Endothelial cell of umbilical vein (primary cell): Measurements from ENCODE around the gene KBTBD13. TPM values are rescaled to one million over a fixed set of nuclear protein-coding genes. Genes with fewer than 3 reads are reported as not detected.

Experiments
- BruUV-seq: library from RNA; stranded (reverse); fragments of 400-500 nt; replicated peaks from 2 replicates; lab custom pipeline; 2021; lab: Mats Ljungman, UMichigan
- CTCF ChIA-PET: fragments of 300-600, 350-600 bp; sonication (Branson Sonifier 250); formaldehyde crosslinking; loops from one replicate; lab custom pipeline; 2021; ENCODE audit warnings: antibody characterized with exemption, inconsistent platforms; lab: Charles Lee
- POLR2A ChIA-PET: fragments of 300-600, 350-600 bp; sonication (Branson Sonifier 250); formaldehyde crosslinking; loops from one replicate; lab custom pipeline; 2021; ENCODE audit warnings: antibody characterized with exemption, inconsistent platforms; lab: Charles Lee
- DNase-seq: peaks from one replicate; pipeline ENCODE4 v3.0.0-alpha.2; 2011; ENCODE audit warnings: low read depth, low spot score
- FAIRE-seq: peaks from 2 replicates; lab custom pipeline; 2011; peaks lifted over from hg19 to GRCh38; lab: Jason Lieb, UNC
- H2AFZ ChIP-seq: 2 replicates; pipeline ENCODE4 v1.6.0; 2012; ENCODE audit warnings: low read depth, low read length, control low read depth, inconsistent platforms
- H3K27ac ChIP-seq: 2 replicates; pipeline ENCODE4 v1.5.1; 2011; ENCODE audit warnings: low read depth, mild to moderate bottlenecking, control low read depth, low read length, moderate library complexity; ENCODE audit not compliant: insufficient read depth
- H3K27me3 ChIP-seq, 2 experiments: 2 replicates each; pipeline versions ENCODE4 v1.6.0 to v1.6.1; 2011; ENCODE audit warnings: low read length in 2 of 2, mixed read lengths in 1 of 2; ENCODE audit not compliant: control insufficient read depth in 2 of 2, insufficient read depth in 2 of 2
- H3K36me3 ChIP-seq, 2 experiments: 2 replicates in 1 of 2; 3 replicates in 1 of 2; pipeline ENCODE4 v1.5.1; 2011; ENCODE audit warnings: low read length in 2 of 2, mild to moderate bottlenecking in 1 of 2, moderate library complexity in 1 of 2; ENCODE audit not compliant: control insufficient read depth in 2 of 2, insufficient read depth in 2 of 2; ENCODE audit errors: extremely low read depth in 1 of 2
- H3K4me1 ChIP-seq: 3 replicates; pipeline ENCODE4 v1.5.1; 2011; ENCODE audit warnings: mild to moderate bottlenecking, low read length; ENCODE audit not compliant: control insufficient read depth, insufficient read depth; ENCODE audit errors: extremely low read depth
- H3K4me2 ChIP-seq: 2 replicates; pipeline ENCODE4 v1.6.1; 2011; ENCODE audit warnings: low read length, control low read depth, mixed read lengths; ENCODE audit not compliant: insufficient read depth
- H3K4me3 ChIP-seq, 3 experiments: fragments of 200-600 bp in 1 of 3; sonication (generic), shearing (Covaris generic) in 1 of 3; replicated peaks in 1 of 3; 2 replicates each; pipeline ENCODE4 v1.5.1; 2011 to 2016; ENCODE audit warnings: control low read depth in 3 of 3, low read length in 3 of 3, mild to moderate bottlenecking in 2 of 3, inconsistent platforms in 1 of 3, low read depth in 1 of 3, moderate library complexity in 1 of 3; ENCODE audit not compliant: insufficient read depth in 1 of 3
- H3K79me2 ChIP-seq: 2 replicates; pipeline ENCODE4 v1.6.0; 2012; ENCODE audit warnings: low read length, inconsistent platforms; ENCODE audit not compliant: control insufficient read depth, insufficient read depth
- H3K9ac ChIP-seq: replicated peaks from 2 replicates; pipeline ENCODE3; 2011; ENCODE audit warnings: low read length, control low read depth; ENCODE audit not compliant: insufficient read depth; ENCODE audit errors: extremely low read depth
- H3K9me1 ChIP-seq: replicated peaks from 3 replicates; pipeline ENCODE4 v1.6.0; 2011; ENCODE audit warnings: mild to moderate bottlenecking, low read length; ENCODE audit not compliant: control insufficient read depth, insufficient read depth; ENCODE audit errors: extremely low read depth
- H3K9me3 ChIP-seq: replicated peaks from 2 replicates; pipeline ENCODE4 v1.5.1; 2012; ENCODE audit warnings: low read length, inconsistent platforms; ENCODE audit not compliant: control insufficient read depth, insufficient read depth
- H4K20me1 ChIP-seq: replicated peaks from 2 replicates; pipeline ENCODE3; 2011; ENCODE audit warnings: mild to moderate bottlenecking, low read length; ENCODE audit not compliant: control insufficient read depth, insufficient read depth; ENCODE audit errors: extremely low read depth
- CTCF ChIP-seq, 2 donors: IDR thresholded peaks; 1 replicate in 1 of 2; 2 replicates in 1 of 2; pipeline ENCODE4 v1.5.1; 2011; ENCODE audit warnings: low read length in 2 of 2, mild to moderate bottlenecking in 2 of 2, moderate library complexity in 2 of 2, control low read depth in 1 of 2, inconsistent platforms in 1 of 2, low read depth in 1 of 2; ENCODE audit not compliant: insufficient read depth in 1 of 2; ENCODE audit errors: extremely low read depth in 1 of 2
- EZH2 ChIP-seq: IDR thresholded peaks from 2 replicates; pipeline ENCODE4 v1.6.1; 2012; ENCODE audit warnings: borderline replicate concordance, low read depth, mild to moderate bottlenecking, moderate library complexity, low read length, inconsistent platforms; ENCODE audit not compliant: severe bottlenecking
- FOS ChIP-seq: IDR thresholded peaks from 2 replicates; pipeline ENCODE4 v1.6.1; 2011; ENCODE audit warnings: mild to moderate bottlenecking, low read length, moderate library complexity, borderline replicate concordance; ENCODE audit not compliant: insufficient read depth
- GATA2 ChIP-seq: IDR thresholded peaks from 2 replicates; pipeline ENCODE4 v1.7.0; 2011; ENCODE audit warnings: low read depth, mild to moderate bottlenecking, moderate library complexity, mixed read lengths, low read length; ENCODE audit not compliant: insufficient read length, insufficient read depth
- JUN ChIP-seq: IDR thresholded peaks from 2 replicates; pipeline ENCODE4 v1.6.1; 2011; ENCODE audit warnings: borderline replicate concordance, low read depth; ENCODE audit not compliant: insufficient read length, insufficient read depth
- MYC ChIP-seq: IDR thresholded peaks from one replicate; pipeline ENCODE4 v1.6.1; 2011; ENCODE audit warnings: mild to moderate bottlenecking, low read depth, low read length
- POLR2A ChIP-seq: IDR thresholded peaks from 2 replicates; pipeline ENCODE4 v1.6.1; 2012; ENCODE audit warnings: low read depth, mild to moderate bottlenecking, control low read depth, low read length
- POLR2AphosphoS5 ChIP-seq: IDR thresholded peaks from 2 replicates; pipeline ENCODE4 v1.6.1; 2012; ENCODE audit warnings: low read depth, mild to moderate bottlenecking, control low read depth, low read length, moderate library complexity; ENCODE audit not compliant: insufficient read depth
- dilution Hi-C: fragments of 300-500 bp; cut with MboI; formaldehyde crosslinking; loops from one replicate; pipeline ENCODE4 v1.15.0; 2019; ENCODE audit warnings: low sequenced_read_pairs; ENCODE audit not compliant: extremely low pct_ligation_motif_present
- intact Hi-C: fragments of 100-400 bp; cut with micrococcal nuclease; formaldehyde crosslinking; loops from one replicate; pipeline ENCODE4 v1.10.0; 2022
- polyA plus RNA-seq, 4 experiments: library from polyadenylated mRNA; depleted of rRNA in 3 of 4; stranded (reverse) in 3 of 4; unstranded in 1 of 4; fragments of >200 nt; gene quantifications; 2 replicates each; pipeline versions ENCODE4 v1.2.1 to v1.2.3, GENCODE V29; 2011 to 2012; ENCODE audit warnings: missing spikeins in 1 of 4
- total RNA-seq: library from RNA; stranded (reverse); gene quantifications from 2 replicates; pipeline ENCODE4 v1.2.3, GENCODE V29; 2021
- TF ChIP-seq, protein P1 (sequence below): IDR thresholded peaks from 2 replicates; pipeline ENCODE4 v1.6.1; 2011; ENCODE audit not compliant: insufficient read depth, insufficient read length

KBTBD13 gene
- total and polyA plus RNA-seq, 2 donors (not counting 3 experiments of a cell fraction or from before 2014, with no cell fraction given): not detected

DNA sequence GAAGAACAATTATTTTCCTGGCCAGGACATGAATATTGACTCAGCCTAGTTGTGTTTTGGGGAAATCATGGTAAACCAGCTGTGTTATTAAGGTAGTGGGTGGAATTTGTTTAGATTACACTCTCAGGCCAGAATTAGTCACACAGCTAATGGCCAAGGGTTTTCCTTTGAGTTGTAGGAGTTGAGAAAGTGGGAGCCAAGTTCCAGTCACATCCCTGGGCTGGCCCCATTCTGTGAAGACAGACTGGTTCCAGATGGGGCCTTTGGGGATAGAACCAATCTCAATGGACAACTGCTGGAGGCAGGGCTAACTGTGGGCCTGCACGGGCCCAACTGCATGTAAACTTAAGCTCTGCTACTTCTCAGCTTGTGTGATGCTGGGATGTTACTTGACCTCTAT is 7.4 kb upstream of the KBTBD13 start:
- no peaks in the 10 kb centered on the region for H3K79me2 ChIP-seq
- no peaks in the 10 kb centered on the region for H3K9me3 ChIP-seq
- H3K9ac ChIP-seq: no peak overlapping the region
- TF ChIP-seq POLR2A (no peak), EZH2 (no peak), CTCF (IDR thresholded peaks at IDR 0.05; ENCODE audit: extremely low read depth in 1 of 2, insufficient read depth in 1 of 2, low read depth in 1 of 2, low read length in 2 of 2) (no peak), FOS (no peak), POLR2AphosphoS5 (no peak), JUN (no peak), MYC (no peak), GATA2 (no peak)
- TF ChIP-seq, protein P1, sequence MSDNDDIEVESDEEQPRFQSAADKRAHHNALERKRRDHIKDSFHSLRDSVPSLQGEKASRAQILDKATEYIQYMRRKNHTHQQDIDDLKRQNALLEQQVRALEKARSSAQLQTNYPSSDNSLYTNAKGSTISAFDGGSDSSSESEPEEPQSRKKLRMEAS: no peak
- ChIA-PET POLR2A (no interaction called here), CTCF (interaction anchor here (1.0 to 5.2 kb wide), 4 partner anchors 10 to 32 kb away, joined by 4 to 35 read pairs (median 5); partner anchors contain the start of gene KBTBD13)
- no peaks in the 10 kb centered on the region for H3K4me1 ChIP-seq
- no peak overlapping the region for H2AFZ ChIP-seq
- no peak overlapping the region for H3K4me3 ChIP-seq
- peaks cover 31 to 41% of the 10 kb centered on the region in 2 experiments for H3K27me3 ChIP-seq
- H3K4me2 ChIP-seq: no peak overlapping the region
- BruUV-seq: no TSS peak
- H4K20me1 ChIP-seq: no peaks in the 10 kb centered on the region
- no peaks in the 10 kb centered on the region for H3K36me3 ChIP-seq
- DNase-seq: no peak
- no peaks in the 10 kb centered on the region for H3K9me1 ChIP-seq
- no peak overlapping the region for H3K27ac ChIP-seq
- no peak for FAIRE-seq
- dilution Hi-C loops (no loop called here), intact Hi-C loops (no loop called here)
